Prostate gland (tissue), 2 donors: ENCODE results near the gene FAM234A.

Source experiments
- CTCF ChIP-seq, 4 experiments: fragments of 200-600 bp in 2 of 4; fragments of 450-650 bp in 2 of 4; sonication (generic) in 2 of 4; IDR thresholded peaks; 1 replicate in 3 of 4; 2 replicates in 1 of 4; pipeline ENCODE4 v1.5.1; 2016 to 2019; ENCODE audit warnings: antibody characterized with exemption in 4 of 4, mild to moderate bottlenecking in 2 of 4, moderate library complexity in 2 of 4
- POLR2A ChIP-seq: fragments of 450-650 bp; IDR thresholded peaks from one replicate; pipeline ENCODE4 v1.6.1; 2016; ENCODE audit warnings: antibody characterized with exemption, mild to moderate bottlenecking
- POLR2AphosphoS5 ChIP-seq: sonication (generic); formaldehyde crosslinking; IDR thresholded peaks from one replicate; pipeline ENCODE4 v1.6.1; 2017; ENCODE audit warnings: antibody characterized with exemption

- TF ChIP-seq POLR2A (no peak), CTCF (IDR thresholded peaks at IDR 0.05) (no peak), POLR2AphosphoS5 (no peak)
Measured at GRCh38 chr16:262121-262745, 27.6 kb downstream of the FAM234A start.
